T-cell (primary cell): Measurements from ENCODE around the gene RINL. TPM values are rescaled to one million over a fixed set of nuclear protein-coding genes. Genes with fewer than 3 reads are reported as not detected.
"Not testable (repeated sequence)": the region's sequence is repeated elsewhere in the genome, so short reads cannot be mapped to it uniquely, and the experiment has no call there.

Experiments
- ATAC-seq, 4 experiments: fragments of 200-7000 bp in 3 of 4; fragments of 150-1000 bp in 1 of 4; cut with Tn5 transposase; replicated peaks in 1 of 4; 1 replicate in 3 of 4; 2 replicates in 1 of 4; pipeline ENCODE4 v1.10.0; 2021; ENCODE audit warnings: moderate library complexity in 3 of 4, mild to moderate bottlenecking in 2 of 4, moderate number of reproducible peaks in 1 of 4
- CTCF ChIA-PET, 2 donors: fragments of 300-600 bp; sonication (Branson Sonifier 250); formaldehyde crosslinking; loops; one replicate each; lab custom pipeline; 2022; ENCODE audit warnings: antibody characterized with exemption in 2 of 2; lab: Charles Lee
- POLR2A ChIA-PET, 2 donors: fragments of 300-600 bp; sonication (Branson Sonifier 250); formaldehyde crosslinking; loops; one replicate each; lab custom pipeline; 2022; ENCODE audit warnings: antibody characterized with exemption in 2 of 2; lab: Charles Lee
- DNase-seq, 35 experiments: peaks; one replicate each; pipeline versions ENCODE4 v3.0.0 to v3.0.0-alpha.2; 2013 to 2023
- H3K27ac ChIP-seq: one replicate; pipeline ENCODE4 v1.5.1; 2013; ENCODE audit warnings: low read length
- H3K27me3 ChIP-seq, 2 experiments: replicated peaks in 1 of 2; 1 replicate in 1 of 2; 2 replicates in 1 of 2; pipeline versions ENCODE4 v1.6.1 to v1.7.0; 2013; ENCODE audit warnings: low read length in 1 of 2, mixed read lengths in 1 of 2; ENCODE audit not compliant: control insufficient read depth in 2 of 2, insufficient read depth in 2 of 2; ENCODE audit errors: extremely low read depth in 1 of 2
- H3K36me3 ChIP-seq, 2 donors: 1 replicate in 1 of 2; 2 replicates in 1 of 2; pipeline versions ENCODE4 v1.6.1 to v1.7.0; 2013; ENCODE audit warnings: low read length in 1 of 2; ENCODE audit not compliant: control insufficient read depth in 2 of 2, insufficient read depth in 1 of 2; ENCODE audit errors: extremely low read depth in 1 of 2
- H3K4me1 ChIP-seq, 2 experiments: 1 replicate in 1 of 2; 2 replicates in 1 of 2; pipeline versions ENCODE4 v1.6.1 to v1.7.0; 2013; ENCODE audit warnings: low read length in 2 of 2, mixed read lengths in 1 of 2; ENCODE audit not compliant: insufficient read depth in 2 of 2, control insufficient read depth in 1 of 2; ENCODE audit errors: extremely low read depth in 1 of 2
- H3K4me3 ChIP-seq, 2 donors: 1 replicate in 1 of 2; 2 replicates in 1 of 2; pipeline versions ENCODE4 v1.5.1 to v1.7.0; 2013; ENCODE audit warnings: mild to moderate bottlenecking in 2 of 2, low read length in 1 of 2, moderate library complexity in 1 of 2; ENCODE audit not compliant: control insufficient read depth in 1 of 2; ENCODE audit errors: extremely low read depth in 1 of 2
- H3K9me3 ChIP-seq: 2 replicates; pipeline ENCODE4 v1.7.0; 2013
- H3K27ac Mint-ChIP-seq, 2 donors: one replicate each; pipeline ENCODE4 v1.8.0; 2020 to 2021; ENCODE audit warnings: mild to moderate bottlenecking in 2 of 2, mixed read lengths in 2 of 2
- H3K27me3 Mint-ChIP-seq, 2 donors: one replicate each; pipeline ENCODE4 v1.8.0; 2021 to 2022; ENCODE audit warnings: mixed read lengths in 2 of 2
- H3K36me3 Mint-ChIP-seq: one replicate; pipeline ENCODE4 v1.8.0; 2021; ENCODE audit warnings: mixed read lengths
- H3K4me1 Mint-ChIP-seq, 3 donors: one replicate each; pipeline ENCODE4 v1.8.0; 2020 to 2022; ENCODE audit warnings: mixed read lengths in 3 of 3, mild to moderate bottlenecking in 1 of 3
- H3K4me3 Mint-ChIP-seq, 3 donors: one replicate each; pipeline ENCODE4 v1.8.0; 2020 to 2022; ENCODE audit warnings: mild to moderate bottlenecking in 3 of 3, mixed read lengths in 3 of 3, moderate library complexity in 3 of 3
- H3K9me3 Mint-ChIP-seq, 3 donors: one replicate each; pipeline ENCODE4 v1.8.0; 2020 to 2022; ENCODE audit warnings: mixed read lengths in 3 of 3
- WGBS: methylation state at CpG from one replicate; pipeline ENCODE4 v1.1.5; 2013; ENCODE audit warnings: missing lambda C conversion rate; ENCODE audit not compliant: insufficient coverage; 5-methylcytosine and 5-hydroxymethylcytosine counted together
- total RNA-seq, 35 experiments: library from RNA in 6 of 35; stranded (reverse) in 6 of 35; fragments of 120-200 nt in 1 of 35; gene quantifications; one replicate each; pipeline versions ENCODE4 v1.2.1 to v1.2.4 and lab custom pipeline; 2013 to 2026

RINL gene
- total RNA-seq, 5 donors from 2014 or later (not counting 1 experiment from before 2014, with no cell fraction given) = 44.2 to 81.3 (median 71.0) TPM

GRCh38 chr19:38880076-38880881 is 2.2 kb upstream of the RINL start:
- no peak overlapping the region for H3K4me3 ChIP-seq
- H3K36me3 Mint-ChIP-seq = peaks cover 11% of the 10 kb centered on the region
- ATAC-seq (no peak), DNase-seq (no peak)
- peaks cover 32 to 46% (median 36%) of the 10 kb centered on the region in 3 donors for H3K4me1 Mint-ChIP-seq
- ChIA-PET CTCF (interaction anchor here (0.6 to 1.0 kb wide), 2 partner anchors 478 to 615 kb away, joined by 3 to 6 read pairs; partner anchors contain the start of gene FAM98C (in 1 of the 2)), POLR2A (no interaction called here)
- no peaks in the 10 kb centered on the region for H3K27me3 ChIP-seq
- H3K4me1 ChIP-seq = peaks cover 7 to 49% of the 10 kb centered on the region in 2 experiments
- H3K27ac ChIP-seq = peak overlapping the region; percentile 94
- 97% methylated on average over 18 of the region's 19 CpGs for WGBS
- H3K4me3 Mint-ChIP-seq = peak overlapping the region in 2 of 3 donors; percentile 37 to 46
- H3K27me3 Mint-ChIP-seq = no peaks in the 10 kb centered on the region
- peak overlapping the region; percentile 84 to 98 for H3K27ac Mint-ChIP-seq
- no peaks in the 10 kb centered on the region for H3K9me3 Mint-ChIP-seq
- H3K9me3 ChIP-seq = no peaks in the 10 kb centered on the region
- H3K36me3 ChIP-seq = peaks cover 3 to 26% of the 10 kb centered on the region in 2 donors

- peak overlapping the region in 1 of 3 donors; percentile 46 for H3K4me3 Mint-ChIP-seq
- 100% methylated on average over 1 of the region's 11 CpGs for WGBS
- ChIA-PET POLR2A (interaction anchor here (0.6 kb wide), 2 partner anchors 47 to 80 kb away, joined by 3 read pairs; no protein-coding TSS in a partner anchor), CTCF (interaction anchor here (0.6 to 0.7 kb wide), 3 partner anchors 37 to 616 kb away, joined by 4 to 6 read pairs (median 5); no protein-coding TSS in a partner anchor)
- peaks cover 11% of the 10 kb centered on the region for H3K36me3 Mint-ChIP-seq
- H3K9me3 Mint-ChIP-seq = no peaks in the 10 kb centered on the region
- peak overlapping the region; percentile 98 to 99 for H3K27ac Mint-ChIP-seq
- peaks cover 32 to 46% (median 36%) of the 10 kb centered on the region in 3 donors for H3K4me1 Mint-ChIP-seq
- H3K27ac ChIP-seq = peak overlapping the region; percentile 94
- no peaks in the 10 kb centered on the region for H3K27me3 ChIP-seq
- H3K27me3 Mint-ChIP-seq = no peaks in the 10 kb centered on the region
- no peak for DNase-seq
- ATAC-seq = no peak
- peaks cover 3 to 28% of the 10 kb centered on the region in 2 donors for H3K36me3 ChIP-seq
- peaks cover 7 to 49% of the 10 kb centered on the region in 2 experiments for H3K4me1 ChIP-seq
- no peaks in the 10 kb centered on the region for H3K9me3 ChIP-seq
- no peak overlapping the region for H3K4me3 ChIP-seq
Observed at GRCh38 chr19:38879400-38879751, 1.3 kb upstream of the RINL start.

- H3K4me1 Mint-ChIP-seq = peaks cover 32 to 47% (median 36%) of the 10 kb centered on the region in 3 donors
- no peaks in the 10 kb centered on the region for H3K9me3 ChIP-seq
- peak overlapping the region; percentile 98 to 99 for H3K27ac Mint-ChIP-seq
- H3K36me3 ChIP-seq = peaks cover 3 to 30% of the 10 kb centered on the region in 2 donors
- peak overlapping the region; percentile 94 for H3K27ac ChIP-seq
- peak overlapping the region; percentile 52 for H3K4me3 ChIP-seq
- H3K27me3 ChIP-seq = no peaks in the 10 kb centered on the region
- H3K27me3 Mint-ChIP-seq = no peaks in the 10 kb centered on the region
- ATAC-seq (peak; percentile 19 to 34 (median 22)), DNase-seq (peak in 2 of 35 experiments; percentile 16 to 21)
- H3K4me3 Mint-ChIP-seq = peak overlapping the region; percentile 86 to 87 (median 87)
- ChIA-PET CTCF (interaction anchor here in 1 of 2 donors (0.6 to 1.7 kb wide), 4 partner anchors 9 to 325 kb away, joined by 3 to 5 read pairs (median 4); no protein-coding TSS in a partner anchor), POLR2A (interaction anchor here (0.5 to 0.7 kb wide), 5 partner anchors 21 to 195 kb away, joined by 3 to 4 read pairs (median 3); partner anchors contain the start of genes NFKBIB (in 1 of the 2) and SIRT2 (in 1 of the 2))
- 93% methylated on average over 10 of the region's 16 CpGs for WGBS
- H3K4me1 ChIP-seq = peaks cover 7 to 49% of the 10 kb centered on the region in 2 experiments
- H3K9me3 Mint-ChIP-seq = no peaks in the 10 kb centered on the region
- peaks cover 14% of the 10 kb centered on the region for H3K36me3 Mint-ChIP-seq
Observed at GRCh38 chr19:38878575-38879399, 712 bp upstream of the RINL start.

GRCh38 chr19:38875656-38876395 is 2.2 kb downstream of the RINL start:
- peaks cover 3 to 32% of the 10 kb centered on the region in 2 donors for H3K36me3 ChIP-seq
- no peaks in the 10 kb centered on the region for H3K27me3 ChIP-seq
- Mint-ChIP-seq H3K9me3 (no peaks in the 10 kb centered on the region), H3K4me3 (peak overlapping the region in 2 of 3 donors; percentile 38 to 49), H3K27ac (peak overlapping the region; percentile 84 to 98), H3K27me3 (no peaks in the 10 kb centered on the region), H3K4me1 (peaks cover 38 to 43% (median 41%) of the 10 kb centered on the region in 3 donors), H3K36me3 (peaks cover 14% of the 10 kb centered on the region)
- ATAC-seq (no peak), DNase-seq (no peak)
- no peaks in the 10 kb centered on the region for H3K9me3 ChIP-seq
- no peak overlapping the region for H3K4me3 ChIP-seq
- peaks cover 7 to 48% of the 10 kb centered on the region in 2 experiments for H3K4me1 ChIP-seq
- 78% methylated on average over 3 of the region's 6 CpGs for WGBS
- H3K27ac ChIP-seq = no peak overlapping the region
- POLR2A ChIA-PET = interaction anchor here (0.6 kb wide), 2 partner anchors 8 to 19 kb away, joined by 4 to 5 read pairs; no protein-coding TSS in a partner anchor
- CTCF ChIA-PET = interaction anchor here in 1 of 2 donors (0.6 kb wide), 1 partner anchor 107 kb away, joined by 3 read pairs; no protein-coding TSS in a partner anchor

- H3K4me3 Mint-ChIP-seq, H3K9me3 ChIP-seq, H3K27me3 ChIP-seq, H3K27me3 Mint-ChIP-seq, H3K4me3 ChIP-seq, ATAC-seq, H3K27ac ChIP-seq, H3K9me3 Mint-ChIP-seq, CTCF ChIA-PET, DNase-seq: not testable (repeated sequence)
- Mint-ChIP-seq H3K36me3 (peaks cover 14% of the 10 kb centered on the region), H3K27ac (peak overlapping the region; percentile 45 to 83), H3K4me1 (peaks cover 48 to 52% (median 49%) of the 10 kb centered on the region in 3 donors)
- 100% methylated on average over 3 of the region's 10 CpGs for whole genome bisulfite sequencing
- H3K36me3 ChIP-seq = peaks cover 3 to 36% of the 10 kb centered on the region in 2 donors
- H3K4me1 ChIP-seq = peaks cover 5 to 47% of the 10 kb centered on the region in 2 experiments
- POLR2A ChIA-PET = interaction anchor here in 1 of 2 donors (0.6 kb wide), 1 partner anchor 25 kb away, joined by 3 read pairs; no protein-coding TSS in a partner anchor
Observed at GRCh38 chr19:38873400-38873799, 4.7 kb downstream of the RINL start.
